ENCODE results near the gene KRTAP22-1. TPM values are rescaled to one million over a fixed set of nuclear protein-coding genes. Genes with fewer than 3 reads are reported as not detected.

The KRTAP22-1 gene
- total RNA-seq (not detected), total RNA-seq (0 reads per million in 2 donors)

GRCh38 chr21:30600787-30601186 lies at the start of gene KRTAP22-1:
Gene KRTAP22-1 (plus strand): TSS chr21:30601087.
- H3K27me3 Mint-ChIP-seq: no peaks in the 10 kb centered on the region
- H3K27ac Mint-ChIP-seq: no peak within 1 kb of the TSS
- no peaks in the 10 kb centered on the region for H3K4me1 Mint-ChIP-seq
- ATAC-seq (no peak), DNase-seq (no peak)
- H3K9me3 ChIP-seq (ENCODE audit: control insufficient read depth, low read length, poor library complexity, severe bottlenecking): no peaks in the 10 kb centered on the region
- no peak within 1 kb of the TSS for H3K4me3 Mint-ChIP-seq
- no peaks in the 10 kb centered on the region for H3K36me3 Mint-ChIP-seq (ENCODE audit: low read depth)

- Mint-ChIP-seq H3K27me3 (no peaks in the 10 kb centered on the region), H3K36me3 (ENCODE audit: low read depth) (no peaks in the 10 kb centered on the region), H3K27ac (no peak overlapping the region), H3K4me1 (no peaks in the 10 kb centered on the region), H3K4me3 (no peak overlapping the region)
- no peaks in the 10 kb centered on the region for H3K9me3 ChIP-seq (ENCODE audit: control insufficient read depth, low read length, poor library complexity, severe bottlenecking)
- DNase-seq: no peak
- no peak for ATAC-seq
These were observed 48.1 kb upstream of the KRTAP22-1 start for GRCh38 chr21:30552782-30553181.

GRCh38 chr21:30555095-30555494 lies 45.8 kb upstream of the KRTAP22-1 start:
- Mint-ChIP-seq H3K27ac (no peak overlapping the region), H3K4me3 (no peak overlapping the region), H3K36me3 (ENCODE audit: low read depth) (no peaks in the 10 kb centered on the region), H3K27me3 (no peaks in the 10 kb centered on the region), H3K4me1 (no peaks in the 10 kb centered on the region)
- H3K9me3 ChIP-seq (ENCODE audit: control insufficient read depth, low read length, poor library complexity, severe bottlenecking): no peaks in the 10 kb centered on the region
- DNase-seq (no peak), ATAC-seq (no peak)

- no peak for DNase-seq
- H3K27me3 Mint-ChIP-seq: no peaks in the 10 kb centered on the region
- H3K4me1 Mint-ChIP-seq: no peaks in the 10 kb centered on the region
- no peak within 1 kb of the TSS for H3K27ac Mint-ChIP-seq
- H3K9me3 ChIP-seq (ENCODE audit: control insufficient read depth, low read length, poor library complexity, severe bottlenecking): no peaks in the 10 kb centered on the region
- no peaks in the 10 kb centered on the region for H3K36me3 Mint-ChIP-seq (ENCODE audit: low read depth)
- no peak for ATAC-seq
- no peak within 1 kb of the TSS for H3K4me3 Mint-ChIP-seq
These were observed 39.5 kb upstream of the KRTAP22-1 start, which contains the start of gene KRTAP19-7 for GRCh38 chr21:30561264-30561895. Gene KRTAP19-7 (minus strand): TSS chr21:30561314. CDS start chr21:30561289, 25 bp downstream.

GRCh38 chr21:30561957-30562356 lies 38.9 kb upstream of the KRTAP22-1 start:
- no peaks in the 10 kb centered on the region for H3K9me3 ChIP-seq (ENCODE audit: control insufficient read depth, low read length, poor library complexity, severe bottlenecking)
- ATAC-seq (no peak), DNase-seq (no peak)
- Mint-ChIP-seq H3K27ac (no peak overlapping the region), H3K27me3 (no peaks in the 10 kb centered on the region), H3K4me3 (no peak overlapping the region), H3K36me3 (ENCODE audit: low read depth) (no peaks in the 10 kb centered on the region), H3K4me1 (no peaks in the 10 kb centered on the region)

- Mint-ChIP-seq H3K27ac (no peak overlapping the region), H3K27me3 (no peaks in the 10 kb centered on the region), H3K36me3 (ENCODE audit: low read depth) (no peaks in the 10 kb centered on the region), H3K4me3 (no peak overlapping the region), H3K4me1 (no peaks in the 10 kb centered on the region)
- no peaks in the 10 kb centered on the region for H3K9me3 ChIP-seq (ENCODE audit: control insufficient read depth, low read length, poor library complexity, severe bottlenecking)
- no peak for DNase-seq
- no peak for ATAC-seq
These were observed 37.8 kb upstream of the KRTAP22-1 start for GRCh38 chr21:30563072-30563471.

GRCh38 chr21:30563630-30564029 lies 37.3 kb upstream of the KRTAP22-1 start:
- Mint-ChIP-seq H3K27me3 (peaks cover under 1% of the 10 kb centered on the region), H3K4me1 (no peaks in the 10 kb centered on the region), H3K27ac (no peak overlapping the region), H3K36me3 (ENCODE audit: low read depth) (no peaks in the 10 kb centered on the region), H3K4me3 (no peak overlapping the region)
- H3K9me3 ChIP-seq (ENCODE audit: control insufficient read depth, low read length, poor library complexity, severe bottlenecking): no peaks in the 10 kb centered on the region
- DNase-seq: no peak
- ATAC-seq: no peak

- Mint-ChIP-seq H3K4me1 (no peaks in the 10 kb centered on the region), H3K27ac (no peak overlapping the region), H3K4me3 (no peak overlapping the region), H3K27me3 (peaks cover 4% of the 10 kb centered on the region), H3K36me3 (ENCODE audit: low read depth) (no peaks in the 10 kb centered on the region)
- no peak for ATAC-seq
- DNase-seq: no peak
- no peaks in the 10 kb centered on the region for H3K9me3 ChIP-seq (ENCODE audit: control insufficient read depth, low read length, poor library complexity, severe bottlenecking)
These were observed 33.3 kb upstream of the KRTAP22-1 start for GRCh38 chr21:30567617-30568016.

- no peak for DNase-seq
These were observed 23.1 kb upstream of the KRTAP22-1 start for GRCh38 chr21:30577766-30578165.

GRCh38 chr21:30579346-30579745 lies 21.5 kb upstream of the KRTAP22-1 start:
- Mint-ChIP-seq H3K4me3 (no peak overlapping the region), H3K27ac (no peak overlapping the region), H3K27me3 (no peaks in the 10 kb centered on the region), H3K4me1 (no peaks in the 10 kb centered on the region), H3K36me3 (ENCODE audit: low read depth) (no peaks in the 10 kb centered on the region)
- H3K9me3 ChIP-seq (ENCODE audit: control insufficient read depth, low read length, poor library complexity, severe bottlenecking): no peaks in the 10 kb centered on the region
- ATAC-seq (no peak), DNase-seq (no peak)

More at GRCh38 chr21:30577766-30578165, 23.1 kb upstream of the KRTAP22-1 start:
- no peak for ATAC-seq
- Mint-ChIP-seq H3K4me1 (no peaks in the 10 kb centered on the region), H3K27ac (no peak overlapping the region), H3K27me3 (no peaks in the 10 kb centered on the region), H3K36me3 (ENCODE audit: low read depth) (no peaks in the 10 kb centered on the region), H3K4me3 (no peak overlapping the region)
- H3K9me3 ChIP-seq (ENCODE audit: control insufficient read depth, low read length, poor library complexity, severe bottlenecking): no peaks in the 10 kb centered on the region

- DNase-seq (no peak), ATAC-seq (no peak)
- no peak overlapping the region for H3K27ac Mint-ChIP-seq
- H3K36me3 Mint-ChIP-seq (ENCODE audit: low read depth): no peaks in the 10 kb centered on the region
- no peaks in the 10 kb centered on the region for H3K27me3 Mint-ChIP-seq
- H3K4me1 Mint-ChIP-seq: no peaks in the 10 kb centered on the region
- H3K9me3 ChIP-seq (ENCODE audit: control insufficient read depth, low read length, poor library complexity, severe bottlenecking): no peaks in the 10 kb centered on the region
- H3K4me3 Mint-ChIP-seq: no peak overlapping the region
These were observed 20.8 kb upstream of the KRTAP22-1 start for GRCh38 chr21:30580132-30580531.

- DNase-seq: no peak
- H3K27ac Mint-ChIP-seq: no peak overlapping the region
- no peak for ATAC-seq
- no peaks in the 10 kb centered on the region for H3K9me3 ChIP-seq (ENCODE audit: control insufficient read depth, low read length, poor library complexity, severe bottlenecking)
- no peaks in the 10 kb centered on the region for H3K4me1 Mint-ChIP-seq
- no peak overlapping the region for H3K4me3 Mint-ChIP-seq
- no peaks in the 10 kb centered on the region for H3K27me3 Mint-ChIP-seq
- no peaks in the 10 kb centered on the region for H3K36me3 Mint-ChIP-seq (ENCODE audit: low read depth)
These were observed 18.0 kb upstream of the KRTAP22-1 start for GRCh38 chr21:30582870-30583269.

GRCh38 chr21:30590297-30590696 lies 10.6 kb upstream of the KRTAP22-1 start, which contains the start of gene KRTAP22-2:
Gene KRTAP22-2 (minus strand): TSS chr21:30590397.
- Mint-ChIP-seq H3K4me1 (no peaks in the 10 kb centered on the region), H3K4me3 (no peak within 1 kb of the TSS), H3K27ac (no peak within 1 kb of the TSS), H3K27me3 (no peaks in the 10 kb centered on the region), H3K36me3 (ENCODE audit: low read depth) (no peaks in the 10 kb centered on the region)
- ATAC-seq: no peak
- DNase-seq: no peak
- no peaks in the 10 kb centered on the region for H3K9me3 ChIP-seq (ENCODE audit: control insufficient read depth, low read length, poor library complexity, severe bottlenecking)

- Mint-ChIP-seq H3K27ac (no peak within 1 kb of the TSS), H3K4me1 (no peaks in the 10 kb centered on the region), H3K36me3 (ENCODE audit: low read depth) (no peaks in the 10 kb centered on the region), H3K27me3 (no peaks in the 10 kb centered on the region), H3K4me3 (no peak within 1 kb of the TSS)
- DNase-seq (no peak), ATAC-seq (no peak)
- H3K9me3 ChIP-seq (ENCODE audit: control insufficient read depth, low read length, poor library complexity, severe bottlenecking): no peaks in the 10 kb centered on the region
These were observed 8.7 kb upstream of the KRTAP22-1 start, which contains the start of gene KRTAP6-3 for GRCh38 chr21:30592140-30592539. Gene KRTAP6-3 (plus strand): TSS chr21:30592440. CDS start chr21:30592446, 6 bp downstream.
